GM18870 (cell line): ENCODE measurements around the gene TGFBR3.

Experiments used
- ATAC-seq: cut with Tn5 transposase; IDR thresholded peaks from one replicate; pipeline ENCODE4 v1.9.1; 2021; ENCODE audit warnings: moderate library complexity; ENCODE audit not compliant: unreplicated experiment

TGFBR3 gene

GRCh38 chr1:91783423-91784170 is 102.4 kb downstream of the TGFBR3 start:
- ATAC-seq, result no peak

GRCh38 chr1:91781901-91782622 is 103.9 kb downstream of the TGFBR3 start:
- no peak for ATAC-seq

DNA sequence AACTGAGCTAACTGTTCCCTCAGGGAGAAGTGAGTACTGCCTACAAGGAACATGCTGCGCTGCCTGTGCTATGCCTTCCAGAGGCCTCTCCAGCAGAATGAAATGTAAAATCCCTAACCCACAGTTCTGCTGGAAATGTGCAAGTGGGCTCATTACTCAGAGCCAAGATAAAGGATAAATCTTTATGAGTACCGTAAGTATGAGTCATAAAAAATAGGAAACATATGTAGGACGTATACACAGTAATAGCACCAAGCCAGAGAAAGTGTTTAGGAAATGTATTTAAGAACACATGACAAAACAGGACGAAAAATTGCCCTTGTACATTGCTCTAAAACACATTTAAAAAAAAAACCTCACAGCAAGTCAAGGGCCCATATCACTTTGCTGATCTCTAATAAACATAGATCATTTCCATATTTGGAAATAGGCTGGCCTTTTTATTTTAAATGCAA is 104.6 kb downstream of the TGFBR3 start:
- no peak for ATAC-seq

GRCh38 chr1:91779548-91780021 is 106.4 kb downstream of the TGFBR3 start:
- no peak for ATAC-seq

DNA sequence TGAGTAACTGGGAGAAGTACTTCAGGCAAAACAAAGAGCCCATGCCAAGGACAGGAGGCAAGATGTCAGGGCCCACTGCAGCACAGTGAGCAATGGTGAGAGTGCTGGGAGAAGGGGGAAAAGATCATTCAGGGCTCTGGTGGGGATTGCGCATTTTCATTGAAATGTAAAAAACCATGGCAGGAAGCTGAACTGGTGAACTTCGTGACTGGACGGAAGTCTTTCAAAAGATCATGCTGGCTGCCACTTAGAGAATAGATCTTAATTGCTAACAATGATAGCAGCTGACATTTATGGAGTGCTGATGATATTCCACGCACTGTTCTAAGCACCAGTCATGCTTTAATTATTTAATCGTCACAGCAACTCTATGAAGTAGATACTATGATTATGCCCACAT is 107.0 kb downstream of the TGFBR3 start:
- no peak for ATAC-seq

GRCh38 chr1:91777630-91778300 is 108.2 kb downstream of the TGFBR3 start:
- ATAC-seq, result no peak

DNA sequence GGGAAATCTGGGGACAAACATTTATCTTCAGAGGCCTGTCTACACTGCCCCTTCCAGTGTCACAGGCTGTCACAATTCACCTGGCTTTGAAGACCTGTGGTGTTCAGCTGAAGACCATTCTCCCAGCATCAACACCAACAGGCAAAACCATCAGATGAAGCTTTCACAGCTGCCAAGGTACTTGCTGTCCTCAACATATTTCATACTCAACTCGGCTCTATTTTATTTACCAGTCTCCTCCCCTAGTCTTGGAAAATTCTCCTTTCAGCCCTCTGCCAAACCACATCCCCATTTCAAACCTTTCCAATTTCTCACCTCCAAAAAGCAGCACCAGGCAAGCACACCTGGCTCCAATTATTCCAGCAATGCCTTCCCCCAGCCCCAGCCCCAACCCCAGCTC is 108.8 kb downstream of the TGFBR3 start:
- no peak for ATAC-seq

DNA sequence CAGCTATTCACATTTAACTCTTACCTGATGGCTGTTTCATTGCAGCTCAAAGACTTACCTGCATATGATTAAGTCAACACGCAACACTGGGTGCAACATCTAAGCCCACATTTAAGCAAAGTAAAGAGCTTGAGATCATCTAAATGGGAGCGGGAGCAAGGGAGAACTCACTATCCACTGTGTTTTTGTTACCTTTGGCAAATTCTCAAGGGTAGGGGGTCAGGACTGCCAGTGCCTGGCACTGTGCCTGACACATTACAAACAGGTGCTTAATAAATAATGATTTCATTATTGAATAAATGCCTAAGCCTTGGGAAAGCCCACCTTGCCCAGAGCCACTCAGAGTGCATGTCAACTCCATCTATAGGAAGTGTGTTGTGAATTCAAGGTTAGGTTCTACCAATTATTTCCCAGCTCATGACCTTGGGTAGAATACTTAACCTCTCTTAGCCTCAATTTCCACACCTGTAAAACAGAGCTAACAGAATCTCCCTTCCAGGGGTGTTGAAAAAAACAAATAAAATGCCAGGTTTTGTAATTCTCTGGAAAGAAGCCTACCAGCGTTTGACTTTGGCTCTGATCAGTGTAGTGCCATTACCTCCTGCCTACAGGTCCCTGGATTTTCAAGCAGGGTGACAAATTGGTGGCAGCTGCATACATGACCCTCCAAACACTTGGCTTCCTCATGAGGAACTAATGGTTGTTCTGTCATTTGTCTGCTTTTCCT is 109.7 kb downstream of the TGFBR3 start:
- ATAC-seq, result no peak

- ATAC-seq, result no peak
Measured at GRCh38 chr1:91775227-91775626, 110.7 kb downstream of the TGFBR3 start.

DNA sequence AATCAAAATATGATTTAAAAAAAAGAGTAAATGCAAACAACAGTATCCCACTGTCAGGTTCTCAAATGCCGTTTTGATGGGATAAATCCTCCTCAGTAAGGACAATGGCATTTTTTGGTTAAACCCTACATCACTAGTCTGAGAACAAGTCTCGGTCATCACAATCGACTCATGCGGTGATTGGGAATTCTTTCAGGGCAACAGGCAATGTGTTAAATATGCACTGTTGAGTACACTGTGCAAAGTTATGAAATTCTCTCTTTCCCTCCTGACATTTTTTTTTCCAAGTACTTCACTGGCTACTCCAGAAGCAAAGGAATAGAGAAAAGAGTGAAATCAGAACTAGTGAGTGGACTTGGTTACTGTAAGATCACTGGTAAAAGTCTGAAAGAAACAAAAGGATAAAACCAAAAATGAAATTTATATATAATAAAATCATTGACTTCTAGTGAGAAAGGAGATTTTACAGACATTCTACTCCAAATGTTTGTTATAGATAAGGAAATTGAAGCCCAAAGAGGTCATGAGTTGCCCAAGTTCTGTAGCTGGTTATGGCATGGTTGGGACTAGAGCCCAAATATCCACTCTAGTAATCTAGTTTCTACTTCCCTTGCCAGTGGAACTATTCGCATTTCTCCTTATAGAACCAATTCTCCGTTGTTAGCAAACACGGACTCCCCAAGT is 111.3 kb downstream of the TGFBR3 start:
- no peak for ATAC-seq

- no peak for ATAC-seq
Measured at GRCh38 chr1:91771717-91772116, 114.2 kb downstream of the TGFBR3 start.

GRCh38 chr1:91770667-91771268 is 115.2 kb downstream of the TGFBR3 start:
- no peak for ATAC-seq

- no peak for ATAC-seq
Measured at GRCh38 chr1:91769742-91770141, 116.2 kb downstream of the TGFBR3 start.

DNA sequence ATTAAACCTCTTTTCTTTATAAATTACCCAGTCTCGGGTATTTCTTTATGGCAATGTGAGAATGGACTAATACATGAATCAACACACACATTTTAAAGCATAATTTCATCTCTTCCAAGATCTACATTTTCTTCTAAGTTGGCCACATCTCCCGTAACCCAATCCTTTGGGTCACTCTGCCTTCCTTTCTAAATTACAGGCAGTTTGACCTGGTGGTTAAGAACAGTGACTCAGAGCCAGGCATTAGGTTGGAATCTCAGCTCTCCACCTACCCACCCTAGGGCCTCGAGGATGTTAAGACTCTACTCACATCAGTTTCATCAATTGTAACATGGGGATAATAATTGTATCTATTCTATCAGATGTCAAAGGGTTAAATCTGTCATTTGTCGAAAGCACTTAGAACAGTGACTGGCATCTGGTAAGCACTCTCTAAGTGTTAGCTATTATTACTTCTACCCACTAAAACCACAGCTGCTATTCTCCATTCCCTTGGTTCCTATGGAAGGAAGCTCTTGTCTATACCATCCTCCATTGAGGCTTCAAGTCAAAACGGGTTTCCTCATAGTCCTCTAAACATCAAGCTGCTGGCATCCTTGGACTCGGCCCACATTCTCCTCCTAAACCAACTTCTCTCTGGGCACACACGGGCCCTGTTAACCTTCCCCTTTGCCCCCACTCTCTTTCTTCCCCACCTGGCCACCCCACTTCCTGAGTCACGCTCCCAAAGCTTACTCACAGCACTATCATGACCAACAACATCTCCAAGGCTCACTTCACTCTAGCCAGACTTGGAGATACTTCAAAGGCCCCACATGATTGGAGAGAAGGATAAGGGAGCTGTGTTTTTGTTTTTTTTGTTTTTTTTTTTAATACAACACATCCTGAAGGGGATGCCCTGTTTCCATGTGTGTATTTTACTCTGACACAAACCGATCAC is 116.9 kb downstream of the TGFBR3 start:
- ATAC-seq, result no peak

DNA sequence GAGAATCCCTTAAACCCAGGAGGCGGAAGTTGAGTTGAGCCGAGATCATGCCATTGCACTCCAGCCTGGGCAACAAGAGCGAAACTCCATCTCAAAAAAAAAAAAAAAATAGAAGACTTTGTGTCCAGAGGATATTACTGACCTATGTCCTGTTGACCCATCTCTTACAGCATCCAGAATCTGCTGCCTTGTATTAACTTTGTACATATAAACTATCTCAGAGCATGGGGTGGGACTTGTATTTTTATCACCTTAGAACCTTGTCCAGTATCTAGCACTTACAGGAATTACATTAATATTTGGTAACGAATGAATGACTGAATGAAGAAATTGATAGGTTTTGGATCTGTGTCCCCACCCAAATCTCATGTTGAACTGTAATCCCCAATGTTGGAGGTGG is 117.8 kb downstream of the TGFBR3 start:
- no peak for ATAC-seq

GRCh38 chr1:91766883-91767282 is 119.1 kb downstream of the TGFBR3 start:
- ATAC-seq, result no peak

DNA sequence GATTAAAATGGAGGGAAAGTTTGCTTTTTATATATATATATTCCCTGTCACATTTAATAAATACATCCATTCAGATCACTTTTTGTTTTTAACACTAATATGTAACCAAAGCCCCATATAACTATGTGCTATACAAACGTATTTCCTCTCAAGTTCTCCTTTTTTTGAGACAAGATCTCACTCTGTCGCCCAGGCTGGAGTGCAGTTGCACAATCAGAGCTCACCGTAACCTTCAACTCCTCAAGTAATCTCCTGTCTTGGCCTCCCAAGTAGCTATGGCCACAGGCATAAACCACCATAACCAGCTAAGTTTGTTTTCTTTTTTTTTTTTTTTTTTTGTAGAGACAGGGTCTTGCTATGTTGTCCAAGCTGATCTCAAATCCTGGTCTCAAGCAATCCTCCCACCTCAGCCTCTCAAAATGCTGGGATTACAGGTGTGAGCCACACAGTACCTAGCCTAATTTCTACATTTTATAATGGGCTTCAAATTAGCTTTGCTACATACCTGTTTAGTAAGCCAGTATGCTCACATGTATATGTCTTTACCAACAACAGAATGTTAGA is 120.0 kb downstream of the TGFBR3 start:
- ATAC-seq, result no peak

DNA sequence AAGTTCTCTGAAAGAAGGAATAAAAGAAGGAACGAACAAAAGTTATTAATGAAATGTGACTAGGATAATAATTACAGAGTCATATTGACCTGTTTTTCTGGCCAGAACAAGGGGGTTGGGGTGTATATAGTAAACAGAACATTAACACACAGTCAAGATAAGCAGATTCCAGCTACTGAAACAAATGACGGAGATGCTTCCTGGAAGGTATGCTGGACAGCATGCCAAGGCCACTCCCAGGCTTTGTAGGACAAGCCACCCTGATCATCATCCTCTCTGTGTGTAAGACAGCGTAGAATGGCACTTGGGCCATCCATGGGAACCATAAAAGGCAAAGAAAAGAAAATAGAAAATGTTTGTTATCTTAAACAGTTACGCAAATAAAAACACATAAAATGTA is 120.7 kb downstream of the TGFBR3 start:
- no peak for ATAC-seq
